Measurements from ENCODE around the gene PTPRM.

PTPRM gene

DNA sequence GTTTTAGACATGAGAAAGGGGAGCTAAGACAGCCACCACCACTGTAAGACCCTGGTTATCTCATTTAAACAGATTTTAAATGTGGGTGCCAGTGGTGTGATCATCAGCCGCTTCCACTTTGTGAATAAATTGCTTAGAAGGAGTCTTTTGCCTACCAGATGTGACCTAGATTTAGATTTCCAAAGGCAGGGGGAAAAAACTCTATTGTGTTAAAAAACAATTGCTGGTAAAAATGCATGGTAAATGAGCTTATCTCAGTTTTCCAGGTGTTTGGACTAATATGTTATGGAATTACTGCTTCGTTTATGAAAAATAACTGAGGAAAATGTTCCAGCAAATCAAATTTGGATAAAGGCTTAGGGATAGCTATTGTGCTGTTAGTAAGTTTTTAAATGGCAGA lies 575.8 kb downstream of the PTPRM start:
- no peak for DNase-seq

DNA sequence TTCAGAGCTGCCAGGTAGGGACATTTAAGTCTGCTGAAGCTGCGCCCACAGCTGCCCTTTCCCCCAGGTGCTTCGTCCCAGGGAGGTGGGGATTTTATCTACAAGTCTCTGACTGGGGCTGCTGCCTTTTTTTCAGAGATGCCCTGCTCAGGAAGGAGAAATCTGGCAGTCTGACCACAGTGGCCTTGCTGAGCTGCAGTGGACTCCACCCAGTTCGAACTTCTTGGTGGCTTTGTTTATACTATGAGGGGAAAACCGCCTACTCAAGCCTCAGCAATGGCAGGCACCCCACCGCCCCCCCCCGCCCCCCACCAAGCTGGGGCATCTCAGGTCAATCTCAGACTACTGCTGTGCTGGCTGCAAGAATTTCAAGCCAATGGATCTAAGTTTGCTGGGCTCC lies 584.1 kb downstream of the PTPRM start:
- DNase-seq: no peak

DNA sequence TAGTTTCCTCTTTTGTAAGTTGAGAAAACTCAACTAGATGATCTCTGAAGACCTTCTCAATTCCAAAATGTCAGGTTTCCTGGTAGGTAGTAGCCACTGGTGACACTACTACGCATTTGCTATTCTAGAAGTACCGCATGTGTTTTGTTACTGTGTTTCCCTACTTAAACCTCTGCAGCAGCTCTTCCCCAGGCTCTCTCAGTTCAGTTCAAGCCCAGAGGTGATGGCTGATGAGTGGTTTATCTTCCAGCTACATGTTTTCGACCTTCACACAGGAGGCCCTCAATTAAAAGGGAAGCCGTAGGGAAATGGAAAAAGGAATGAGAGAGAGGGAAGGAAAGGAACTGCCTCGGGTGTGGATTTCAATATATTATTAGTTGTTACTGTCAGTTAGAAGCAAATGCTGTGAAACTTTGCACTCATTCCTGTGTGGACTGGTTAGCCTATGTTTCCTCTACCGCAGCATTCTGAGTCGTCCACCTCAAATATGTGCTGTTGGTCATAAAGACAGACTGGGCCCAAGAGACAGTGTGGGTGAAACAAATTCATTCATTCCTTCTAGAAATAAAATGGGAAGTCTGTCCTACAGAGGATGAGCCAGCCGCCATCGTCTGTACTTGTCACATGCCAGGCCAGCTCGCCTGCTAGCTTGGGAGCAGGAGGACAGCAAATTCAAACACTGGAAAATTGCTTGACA lies 586.9 kb downstream of the PTPRM start:
- no peak for DNase-seq

DNA sequence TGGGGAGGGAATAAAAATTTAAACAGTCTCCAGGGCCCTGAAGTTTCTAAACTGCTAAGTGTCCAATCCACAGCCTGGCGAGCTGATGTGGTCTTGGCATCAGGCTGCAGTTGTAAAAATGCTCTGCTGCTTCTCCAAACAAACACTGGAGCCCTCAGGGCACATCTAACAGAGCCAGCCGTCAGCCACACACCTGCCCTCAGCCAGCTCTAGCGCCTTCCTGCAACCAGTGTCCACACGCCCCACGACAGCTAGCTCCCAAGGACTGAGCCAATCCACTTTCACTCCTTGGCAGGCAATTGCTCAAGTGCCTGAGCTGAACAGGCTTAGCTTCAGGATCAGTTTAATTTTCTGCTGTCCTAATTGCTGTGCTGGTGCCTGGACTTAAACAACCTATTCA lies 595.7 kb downstream of the PTPRM start:
- DNase-seq: no peak

DNA sequence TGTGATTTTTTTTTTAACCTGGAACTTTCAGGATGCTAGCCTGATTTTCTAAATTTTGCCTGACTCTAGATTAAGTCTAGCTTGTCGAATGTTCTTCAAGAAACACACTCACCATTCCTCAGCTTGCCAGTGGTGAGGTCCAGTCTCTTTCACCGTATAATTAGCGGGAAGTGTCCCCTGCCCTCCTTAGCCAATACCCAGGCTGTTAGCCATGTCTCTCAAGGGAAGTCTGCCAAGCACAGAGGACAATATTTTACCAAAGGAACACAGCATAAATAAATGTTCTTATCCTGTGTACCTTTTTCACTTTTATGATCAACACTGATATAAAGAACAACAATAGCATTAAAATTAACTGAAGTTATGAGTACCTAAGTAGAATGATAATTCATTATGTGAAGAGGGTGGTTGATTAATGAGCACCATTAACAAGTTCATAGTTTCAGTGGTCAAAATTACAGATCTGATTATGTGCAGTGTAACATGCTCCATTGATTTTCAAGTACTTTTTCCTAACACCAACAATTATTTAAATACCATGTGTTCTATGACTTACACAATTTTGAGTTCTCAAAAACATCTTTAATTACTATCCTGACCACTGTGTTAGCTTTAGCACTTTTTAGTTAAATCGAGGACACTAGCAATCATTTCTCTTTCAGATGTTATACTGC lies 596.3 kb downstream of the PTPRM start:
- DNase-seq: no peak

DNA sequence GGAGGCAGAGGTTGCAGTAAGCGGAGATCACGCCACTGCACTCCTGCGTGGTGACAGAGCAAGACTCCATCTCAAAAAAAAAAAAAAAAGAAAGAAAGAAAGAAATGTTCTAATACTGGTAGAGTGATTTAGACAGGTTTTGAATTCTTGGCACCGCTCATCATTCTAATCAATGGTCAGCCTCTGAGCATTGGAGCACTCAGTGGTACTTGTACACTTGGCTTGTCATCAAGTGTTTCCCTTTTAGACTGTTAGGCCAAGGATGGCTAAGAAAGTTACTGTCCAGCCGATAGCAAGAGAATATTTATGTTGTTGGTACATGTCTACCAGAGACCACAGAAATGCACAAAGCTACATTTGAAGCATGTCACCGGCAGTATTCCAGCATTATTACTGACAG lies 598.0 kb downstream of the PTPRM start:
- no peak for DNase-seq

DNA sequence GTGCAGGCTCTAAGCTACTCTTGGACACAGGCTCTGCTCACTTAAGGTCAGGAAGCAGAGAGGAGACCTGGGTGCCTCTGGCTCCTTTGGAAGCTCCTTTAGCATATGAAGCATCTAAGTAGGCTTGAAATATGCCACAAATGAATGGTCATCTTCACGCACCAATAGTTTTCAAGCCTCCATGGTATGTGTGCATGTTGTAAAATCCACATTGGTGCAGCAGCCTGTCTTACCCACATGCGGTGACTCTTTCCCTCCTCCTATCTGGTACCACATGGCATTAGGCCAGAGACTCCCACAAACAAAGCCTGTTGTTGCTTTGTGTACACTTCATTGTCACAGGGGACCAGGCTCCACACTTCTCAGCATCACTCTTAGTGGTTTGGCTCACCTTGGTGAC lies 599.9 kb downstream of the PTPRM start:
- no peak for DNase-seq

DNA sequence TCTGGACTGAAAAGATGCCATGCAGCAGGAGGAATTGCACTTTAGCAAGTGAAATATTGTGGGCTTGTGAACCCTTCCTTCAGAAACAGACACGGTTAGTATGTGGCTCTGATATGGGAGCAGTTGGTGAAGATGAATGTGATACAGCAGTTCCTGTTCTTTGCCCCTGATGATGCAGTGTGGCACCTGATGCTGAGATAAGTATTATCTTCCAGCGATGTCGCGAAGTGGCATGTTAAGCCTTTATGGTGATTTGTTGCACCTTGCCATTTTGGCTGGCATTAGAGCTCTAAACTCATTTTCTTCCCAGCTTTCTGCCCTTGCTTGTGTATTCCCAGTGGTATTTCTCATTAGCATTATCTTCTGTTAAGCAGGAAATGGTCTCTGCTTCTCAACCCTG lies 600.6 kb downstream of the PTPRM start:
- no peak for DNase-seq

DNA sequence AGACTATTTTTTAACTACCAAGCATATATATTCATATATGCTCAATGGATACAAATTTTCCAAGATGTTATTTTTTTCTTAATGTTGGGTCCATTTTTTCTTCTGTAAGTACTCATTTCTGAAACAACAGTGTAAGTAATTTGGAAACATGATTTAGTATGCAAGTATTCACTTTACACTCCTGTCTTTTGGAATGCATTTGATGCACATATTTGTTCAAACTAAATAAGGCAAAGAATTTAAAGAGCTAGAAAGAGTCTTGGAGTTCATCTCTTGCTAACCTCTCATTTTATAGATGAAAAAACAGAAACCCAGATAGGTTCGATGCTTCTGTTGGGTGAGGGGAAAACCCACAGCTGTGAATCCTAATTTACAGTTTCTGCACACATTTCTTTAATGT lies 602.6 kb downstream of the PTPRM start:
- DNase-seq: no peak

DNA sequence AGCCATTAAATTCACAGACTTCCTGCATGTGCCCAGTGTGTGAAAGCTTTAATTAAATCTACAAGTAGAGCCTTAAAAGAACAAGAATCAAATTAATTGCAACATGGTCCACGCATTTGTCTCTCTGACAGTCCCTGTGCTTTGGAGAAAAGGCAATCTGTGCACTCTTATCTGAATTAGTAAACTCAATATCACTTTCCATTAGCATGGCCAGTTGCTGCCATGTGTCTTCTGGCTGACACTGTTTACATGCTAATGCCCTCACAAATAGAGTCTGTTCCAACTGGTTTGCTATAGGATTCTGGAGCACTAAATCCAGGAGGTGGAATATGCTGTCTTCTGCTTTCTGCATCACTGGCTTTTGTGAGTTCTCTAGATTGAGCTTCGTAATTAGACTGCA lies 607.7 kb downstream of the PTPRM start:
- DNase-seq: no peak

DNA sequence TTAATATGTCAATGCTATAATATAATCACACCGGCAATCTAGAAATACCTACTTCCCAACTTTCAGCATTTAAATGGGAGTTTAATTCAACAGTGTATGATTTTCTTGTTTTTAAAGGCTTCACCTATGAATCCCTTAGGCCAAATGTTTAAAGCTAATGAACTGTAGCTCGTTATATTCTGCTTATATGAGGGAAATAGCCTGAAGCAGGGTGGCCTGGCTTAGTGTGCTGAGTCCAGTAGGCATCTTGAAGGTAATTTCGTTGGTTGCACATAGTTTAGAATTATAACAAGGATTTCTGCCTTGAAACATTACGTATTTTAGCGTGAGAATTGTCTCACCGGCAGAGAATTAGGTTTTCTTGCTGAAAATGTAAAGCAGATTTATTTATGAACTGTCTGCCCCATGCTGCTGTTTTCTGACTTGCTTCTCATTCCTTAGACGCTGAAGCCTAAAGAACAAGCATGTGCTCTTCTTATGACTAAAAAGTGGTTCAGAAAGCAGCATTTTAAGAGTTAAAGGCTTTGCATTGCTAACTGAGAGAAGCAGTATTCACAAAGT lies 608.5 kb downstream of the PTPRM start:
- no peak for DNase-seq

DNA sequence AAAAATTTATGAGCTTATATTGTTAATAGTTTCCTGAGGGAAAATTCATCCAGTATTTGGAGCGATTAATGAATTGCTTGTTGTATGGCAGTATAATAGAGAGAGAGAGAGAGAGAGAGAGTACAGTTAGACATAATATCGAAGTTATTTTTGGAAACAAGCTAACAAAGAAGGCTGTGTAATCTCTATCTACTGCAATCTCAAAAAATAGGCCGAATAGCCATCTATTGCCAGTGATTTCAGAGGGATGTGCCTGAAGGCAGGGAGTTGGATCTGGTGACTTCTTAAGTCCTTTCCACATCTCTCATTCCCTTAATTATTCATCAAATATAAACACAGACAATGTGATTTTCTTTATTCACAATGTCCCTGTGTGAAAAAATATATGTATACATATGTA lies 609.0 kb downstream of the PTPRM start:
- DNase-seq: no peak

DNA sequence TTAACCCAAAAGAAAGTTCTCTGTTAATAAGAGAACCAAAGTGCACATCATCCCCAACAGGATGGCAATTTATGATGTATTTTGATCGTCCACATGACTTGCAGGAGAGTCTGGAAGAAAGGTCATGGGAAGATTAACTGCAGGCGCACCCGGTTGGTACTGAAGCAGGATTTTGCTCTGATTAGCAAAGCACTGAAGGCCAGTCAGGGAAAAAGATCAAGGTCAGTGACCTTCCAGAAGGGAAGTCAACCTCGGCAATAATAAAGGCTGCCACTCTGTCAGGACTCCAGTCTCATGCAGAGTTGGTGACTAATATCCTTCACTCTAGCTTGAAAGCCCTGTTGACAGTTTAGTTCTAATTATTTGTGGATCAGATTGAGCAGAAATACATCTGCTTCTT lies 609.4 kb downstream of the PTPRM start:
- DNase-seq: no peak

DNA sequence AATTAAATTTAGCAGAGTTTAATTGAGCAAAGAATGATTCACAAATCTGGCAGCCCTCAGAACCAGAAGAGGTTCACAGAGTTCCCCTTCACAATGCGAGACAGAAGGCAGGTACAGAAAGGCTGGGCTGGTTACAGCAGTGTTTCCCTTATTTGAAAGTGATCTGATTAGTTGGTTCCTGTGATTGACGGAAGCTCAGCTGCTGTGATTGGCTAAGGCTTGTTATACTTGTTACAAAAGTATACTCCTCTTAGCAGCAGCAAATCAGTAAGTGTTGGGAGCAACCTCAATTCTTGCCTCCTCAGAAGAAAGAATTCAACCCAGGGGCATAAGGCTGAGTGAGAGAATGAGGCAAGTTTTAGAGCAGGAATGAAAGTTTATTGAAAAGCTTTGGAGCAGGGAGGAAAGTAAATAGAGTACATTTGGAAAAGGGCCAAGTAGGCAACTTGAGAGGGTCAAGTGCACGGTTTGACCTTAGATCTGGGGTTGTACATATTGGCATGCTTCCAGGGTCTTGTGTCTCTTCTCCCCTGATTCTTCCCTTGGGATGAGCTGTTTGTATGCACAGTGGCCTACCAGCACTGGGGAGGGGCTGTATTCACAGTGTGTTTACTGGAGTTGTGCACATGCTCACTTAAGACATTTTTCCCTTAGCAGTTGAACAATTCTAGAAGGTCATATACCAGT lies 610.4 kb downstream of the PTPRM start:
- no peak for DNase-seq

DNA sequence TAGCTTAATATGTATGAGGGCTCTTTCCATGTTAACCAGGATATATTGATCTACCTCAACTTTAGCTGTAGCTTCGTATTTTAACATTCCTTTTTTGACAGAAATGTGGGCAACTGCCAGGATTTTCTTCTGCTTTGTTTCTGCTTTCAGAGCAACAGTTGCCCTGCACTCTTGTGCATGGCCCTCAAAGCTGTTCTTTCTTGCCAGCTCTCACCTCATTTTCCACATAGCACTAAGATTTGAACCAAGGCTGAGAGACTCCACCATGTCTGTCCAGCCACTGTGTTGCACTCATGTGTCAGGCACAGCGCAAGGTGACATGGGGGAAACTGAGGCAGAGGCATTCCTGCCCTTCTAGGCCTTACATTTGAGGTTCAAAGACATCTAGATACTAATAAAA lies 619.3 kb downstream of the PTPRM start:
- DNase-seq: no peak

DNA sequence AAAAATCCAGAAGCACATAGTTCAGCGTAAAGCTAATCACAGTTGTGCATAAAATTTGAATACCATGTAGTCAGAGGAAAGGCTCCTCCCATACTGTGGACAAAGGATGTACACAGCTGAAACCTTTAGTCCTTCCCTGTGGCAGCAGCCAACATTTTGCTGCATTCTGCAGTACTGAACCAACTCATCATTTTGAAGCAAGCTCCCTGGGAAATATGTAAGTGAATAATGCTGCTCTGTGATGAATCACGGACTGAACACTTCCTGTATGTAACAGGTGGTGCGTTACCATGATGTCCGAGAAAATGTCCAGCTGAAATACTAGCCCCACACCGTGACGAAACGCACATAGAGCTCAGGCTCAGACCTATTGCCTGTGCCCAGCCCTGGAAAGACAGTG lies 621.1 kb downstream of the PTPRM start:
- DNase-seq: no peak

DNA sequence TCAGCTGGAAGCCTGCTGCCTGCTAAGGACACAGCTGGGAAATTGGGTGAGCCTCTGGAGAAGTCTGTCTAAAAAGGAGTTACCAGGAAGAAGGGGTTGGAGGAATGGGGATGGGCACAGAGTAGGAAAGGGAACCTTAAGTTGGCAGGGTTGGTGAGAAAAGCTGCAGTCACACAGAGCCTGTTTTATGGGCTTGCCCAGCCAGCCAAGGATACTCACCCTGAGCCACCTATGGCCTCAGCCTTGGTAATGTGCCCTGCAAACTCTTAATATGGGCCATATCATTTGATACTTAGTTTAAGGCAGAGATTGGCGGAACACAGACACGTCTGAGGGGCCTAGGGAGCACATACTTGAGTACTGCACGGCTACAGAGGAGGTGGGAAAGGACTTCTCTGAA lies 623.9 kb downstream of the PTPRM start:
- DNase-seq: no peak

DNA sequence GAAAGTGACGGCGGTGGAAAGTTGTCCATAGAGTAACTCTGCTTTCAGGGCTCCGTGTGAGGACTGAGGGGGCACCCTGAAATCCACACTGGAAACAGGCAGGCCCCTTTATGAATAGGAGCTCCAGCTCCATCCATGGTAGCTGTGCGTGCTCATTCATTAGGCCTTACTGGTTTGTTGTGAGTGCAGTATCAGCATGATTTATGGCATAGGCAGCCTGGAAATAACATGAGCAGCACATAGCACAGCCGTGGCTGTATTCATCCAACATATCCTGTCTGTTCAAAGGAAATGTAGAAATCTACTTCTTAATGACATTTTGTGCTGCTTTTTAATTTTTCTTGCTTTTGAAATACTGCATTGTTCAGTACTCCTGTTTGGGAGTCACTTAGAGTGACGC lies 627.3 kb downstream of the PTPRM start:
- no peak for DNase-seq

DNA sequence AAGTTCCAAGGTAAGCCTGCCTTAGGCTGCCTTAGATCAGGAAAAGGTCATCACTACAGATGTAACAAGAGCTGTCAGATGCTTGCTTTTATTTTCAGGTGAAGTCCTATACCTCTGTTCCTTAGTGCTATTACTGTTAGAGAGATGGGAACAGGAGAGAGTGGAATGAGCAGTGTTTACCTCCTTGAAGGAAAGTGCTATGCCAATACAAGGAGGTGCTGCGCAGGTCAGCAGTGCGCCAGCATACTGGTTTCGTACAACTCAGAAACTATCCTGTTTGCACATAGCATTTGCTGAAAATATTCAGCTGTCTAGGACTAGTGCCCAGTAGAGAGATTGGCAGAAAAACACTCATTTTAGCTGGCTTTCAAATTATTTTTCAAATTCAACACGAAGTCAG lies 629.1 kb downstream of the PTPRM start:
- no peak for DNase-seq

DNA sequence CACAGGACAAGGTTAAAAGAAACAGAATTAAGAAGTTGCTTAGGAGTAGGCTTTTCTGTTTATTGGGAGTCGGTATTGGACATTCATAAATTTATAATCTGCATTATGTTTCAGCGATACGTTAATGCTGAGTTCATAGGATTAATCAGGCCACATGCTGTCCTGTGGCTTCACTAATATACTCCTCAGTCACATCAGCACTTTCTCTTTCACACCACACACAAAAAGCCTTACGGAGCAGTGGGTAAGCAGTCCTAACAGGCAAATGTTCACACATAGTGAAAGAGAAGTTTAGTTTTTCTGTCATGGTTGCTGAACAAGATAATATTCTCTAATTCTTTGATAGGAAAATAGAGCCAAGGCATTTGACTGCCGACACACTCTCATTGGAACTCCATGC lies 630.4 kb downstream of the PTPRM start:
- no peak for DNase-seq

DNA sequence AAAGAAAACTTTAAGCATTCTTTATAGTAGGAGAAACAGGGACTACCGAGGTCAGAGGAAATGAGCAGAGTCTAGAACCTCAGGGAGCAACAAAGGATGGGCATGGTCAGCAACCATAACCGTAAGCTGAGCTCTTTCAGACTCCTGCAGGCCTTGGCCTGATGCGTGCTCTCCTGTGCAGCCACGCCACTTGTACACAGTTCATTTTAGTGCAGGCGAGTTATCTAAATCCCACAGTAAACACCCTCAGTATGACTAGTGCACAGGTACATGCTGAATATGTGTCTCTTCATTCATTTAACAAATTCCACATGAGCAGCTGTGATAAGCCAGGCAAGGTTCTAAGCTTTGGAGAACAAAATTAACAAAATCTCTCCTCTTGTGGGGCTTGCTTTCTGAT lies 640.9 kb downstream of the PTPRM start:
- DNase-seq: no peak

DNA sequence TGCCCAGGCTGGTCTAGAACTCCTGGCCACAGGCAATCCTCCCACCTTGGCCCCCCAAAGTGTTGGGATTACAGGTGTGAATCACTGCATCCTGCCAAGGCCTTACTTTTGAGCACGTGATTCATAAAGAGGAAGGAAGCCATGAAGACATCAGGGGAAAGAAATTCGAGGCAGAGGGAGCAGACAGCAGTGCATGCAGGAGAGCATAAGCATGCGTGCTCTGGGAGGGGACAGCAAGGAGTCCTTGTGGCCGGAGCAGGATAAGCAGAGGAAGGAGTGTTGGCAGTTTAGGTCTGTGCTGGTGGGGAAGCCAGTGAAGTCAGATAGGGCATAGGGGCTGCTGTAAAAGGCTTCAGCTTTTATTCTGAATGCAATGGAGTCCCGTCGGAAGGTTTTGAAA lies 641.6 kb downstream of the PTPRM start:
- no peak for DNase-seq

DNA sequence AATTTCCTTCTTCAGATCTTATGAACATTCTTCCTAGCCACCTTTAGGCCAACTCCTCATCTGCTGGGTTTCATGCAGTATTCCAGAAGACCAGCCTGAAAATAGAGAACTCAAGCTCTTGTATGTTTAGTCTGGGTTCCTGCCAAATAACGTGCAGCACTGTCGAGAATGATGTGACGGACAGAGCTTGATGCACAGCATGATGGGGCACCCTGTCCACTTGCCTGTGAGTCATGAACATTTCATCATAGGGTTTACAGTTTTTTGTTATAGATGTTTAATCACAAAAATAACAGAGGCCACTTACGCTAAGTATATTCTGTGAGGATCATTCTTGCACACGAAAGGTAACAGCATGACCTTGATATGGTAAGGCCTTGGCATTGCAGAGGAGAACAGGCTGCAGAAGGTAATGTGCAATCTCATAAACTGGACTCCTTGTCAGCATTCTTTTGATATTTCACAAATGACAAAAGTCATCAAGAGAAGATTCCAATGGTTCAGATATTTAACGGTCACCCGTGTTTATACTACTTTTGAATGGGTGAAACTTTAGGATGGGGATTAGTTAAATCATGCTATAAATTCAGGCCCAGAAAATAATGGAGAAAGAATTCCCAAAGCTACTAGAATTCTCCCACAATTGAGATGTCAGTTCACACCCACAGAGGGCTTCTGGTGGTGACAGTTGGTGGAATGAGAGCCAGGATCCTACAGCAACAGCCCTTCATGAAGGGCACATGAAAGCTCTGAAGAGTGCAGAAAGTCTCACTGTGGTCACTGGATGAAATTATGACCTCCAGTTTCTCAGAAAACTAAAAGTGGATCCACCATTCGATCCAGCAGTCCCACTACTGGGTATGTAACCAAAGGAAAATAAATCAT lies 646.0 kb downstream of the PTPRM start:
- no peak for DNase-seq
